K562 (cell line): ENCODE data around the gene SKOR1. TPM values are rescaled to one million over a fixed set of nuclear protein-coding genes. Genes with fewer than 3 reads are reported as not detected.

ENCODE experiments used
- BMI1 ChIP-seq: fragments of 150-350 bp; IDR thresholded peaks from 2 replicates; pipeline ENCODE4 v1.6.1; 2014; ENCODE audit warnings: low read length
- CBX5 ChIP-seq: IDR thresholded peaks from 2 replicates; pipeline ENCODE4 v1.6.1; 2014; ENCODE audit warnings: low read depth, borderline replicate concordance
- HCFC1 ChIP-seq: IDR thresholded peaks from 2 replicates; pipeline ENCODE4 v1.6.1; 2012; ENCODE audit warnings: low read depth, low read length, improper control_type of control experiment
- HDGF ChIP-seq: fragments of 450-650 bp; IDR thresholded peaks from 2 replicates; pipeline ENCODE4 v1.6.1; 2016
- MAFG ChIP-seq: fragments of 450-650 bp; conservative IDR thresholded peaks from 2 replicates; pipeline ENCODE4 v1.6.1; 2016; ENCODE audit warnings: missing genetic modification characterization, missing compliant biosample characterization
- MCM3 ChIP-seq: fragments of 450-650 bp; IDR thresholded peaks from 2 replicates; pipeline ENCODE4 v1.6.1; 2016
- NBN ChIP-seq: fragments of 450-650 bp; IDR thresholded peaks from 2 replicates; pipeline ENCODE4 v1.6.1; 2016; ENCODE audit warnings: low read depth, mild to moderate bottlenecking
- POLR3G ChIP-seq: IDR thresholded peaks from 2 replicates; pipeline ENCODE4 v1.6.1; 2011; ENCODE audit not compliant: insufficient read length, insufficient replicate concordance; ENCODE audit errors: extremely low read depth
- POU5F1 ChIP-seq: fragments of 150-350 bp; IDR thresholded peaks from 2 replicates; pipeline ENCODE4 v1.6.1; 2014; ENCODE audit warnings: borderline replicate concordance, low read length, low read depth, mild to moderate bottlenecking; ENCODE audit not compliant: partially characterized antibody
- RBM39 ChIP-seq: fragments of 200-400 bp; formaldehyde crosslinking; optimal IDR thresholded peaks from 2 replicates; pipeline ENCODE3; 2018; ENCODE audit warnings: low read depth, low read length
- SMARCA4 ChIP-seq: fragments of 450-650 bp; IDR thresholded peaks from 2 replicates; pipeline ENCODE4 v1.6.1; 2016
- TOE1 ChIP-seq, 2 experiments: fragments of 450-650 bp in 1 of 2; sonication (generic) in 1 of 2; formaldehyde crosslinking in 1 of 2; IDR thresholded peaks; 2 replicates each; pipeline versions ENCODE4 v1.7.1 to v1.8.0; 2016 to 2022; ENCODE audit warnings: borderline replicate concordance in 2 of 2, mild to moderate bottlenecking in 2 of 2, antibody characterized with exemption in 1 of 2, inconsistent platforms in 1 of 2, low read depth in 1 of 2, missing genetic modification reagents in 1 of 2, moderate library complexity in 1 of 2
- ZBTB17 ChIP-seq: fragments of 450-650 bp; formaldehyde crosslinking; IDR thresholded peaks from 2 replicates; pipeline ENCODE4 v1.4.0; 2020; ENCODE audit warnings: mild to moderate bottlenecking
- ZBTB7A ChIP-seq: IDR thresholded peaks from 2 replicates; pipeline ENCODE4 v1.6.1; 2011; ENCODE audit warnings: low read depth, mild to moderate bottlenecking, low read length, moderate library complexity, borderline replicate concordance; ENCODE audit not compliant: control insufficient read depth
- ZKSCAN3 ChIP-seq: fragments of 250-450 bp; sonication (Bioruptor Pico); IDR thresholded peaks from 2 replicates; pipeline ENCODE4 v1.4.0; 2020
- ZNF212 ChIP-seq: fragments of 450-650 bp; formaldehyde crosslinking; IDR thresholded peaks from 2 replicates; pipeline ENCODE4 v1.4.0; 2020; ENCODE audit warnings: mild to moderate bottlenecking
- polyA plus RNA-seq, 8 experiments: library from polyadenylated mRNA; depleted of rRNA in 4 of 8; stranded (reverse) in 5 of 8; unstranded in 3 of 8; fragments of >200 nt; fragmentation: Nextera tagmentation in 2 of 8; fragmentation: Illumina TruSeq in 1 of 8; extraction: Ambion mirVana in 2 of 8; extraction: Trizol in 1 of 8; gene quantifications; 2 replicates each; pipeline versions ENCODE4 v1.2.1 to v1.2.3, GENCODE V29; 2011 to 2014; ENCODE audit warnings: inconsistent platforms in 1 of 8, missing spikeins in 1 of 8
- total RNA-seq, 7 experiments: library from RNA; depleted of rRNA in 6 of 7; stranded (reverse); fragments of >200 nt in 6 of 7; fragmentation: Illumina TruSeq in 2 of 7; extraction: Trizol in 2 of 7; gene quantifications; 2 replicates each; pipeline versions ENCODE4 v1.2.1 to v1.2.3, GENCODE V29; 2011 to 2021; ENCODE audit warnings: low replicate concordance in 1 of 7
- TF ChIP-seq, protein P1 (sequence below): fragments of 450-650 bp; formaldehyde crosslinking; IDR thresholded peaks from 2 replicates; pipeline ENCODE4 v1.4.0; 2020; ENCODE audit warnings: mild to moderate bottlenecking
- TF ChIP-seq, protein P2 (sequence below): fragments of 250-450 bp; sonication (Bioruptor Pico); IDR thresholded peaks from 2 replicates; pipeline ENCODE4 v1.4.0; 2020
- TF ChIP-seq, protein P3 (sequence below), 2 experiments: IDR thresholded peaks in 1 of 2; conservative IDR thresholded peaks in 1 of 2; 2 replicates each; pipeline ENCODE4 v1.6.1; 2016; ENCODE audit warnings: low read depth in 2 of 2, mild to moderate bottlenecking in 1 of 2, missing compliant biosample characterization in 1 of 2, missing genetic modification characterization in 1 of 2, moderate library complexity in 1 of 2

SKOR1 gene
- total and polyA plus RNA-seq, 9 of the 15 experiments (the other 6 are each of a cell fraction or from before 2014, with no cell fraction given): 0.04 to 0.41 (median 0.09) TPM; not detected in 3

DNA sequence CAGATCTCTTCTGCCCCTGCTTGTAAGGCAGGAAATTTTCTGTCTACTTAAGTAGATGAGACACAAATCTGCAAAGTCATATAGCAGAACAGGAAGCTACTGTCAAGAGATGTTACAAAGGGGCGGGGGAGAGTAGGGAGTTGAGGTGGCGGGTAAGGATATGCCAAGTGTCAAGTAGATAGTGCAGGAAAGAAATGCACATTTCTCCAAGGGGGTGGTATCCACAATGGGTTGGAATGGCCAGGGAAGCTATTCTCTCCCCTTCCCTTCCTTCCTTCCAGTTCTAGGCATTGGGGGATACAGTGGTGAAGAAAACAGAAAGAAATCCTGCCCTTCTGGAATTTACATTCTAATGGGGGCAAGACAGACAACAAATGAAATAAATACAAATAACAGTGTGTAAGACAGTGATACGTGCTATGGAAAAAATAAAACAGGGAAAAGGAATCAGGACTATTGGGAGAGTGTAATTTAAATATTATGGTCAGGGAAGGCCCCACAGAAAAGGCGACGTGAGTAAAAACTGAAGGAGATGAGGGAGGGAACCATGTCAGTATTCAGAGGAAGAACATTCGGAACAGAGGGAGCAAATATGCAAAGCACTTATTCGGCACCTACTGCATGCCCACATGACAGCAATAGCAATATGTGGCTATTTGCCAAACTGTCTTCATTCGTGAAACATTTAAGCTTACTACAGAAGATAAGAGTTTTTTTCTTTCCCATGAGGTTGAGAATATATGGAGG lies 57.4 kb downstream of the SKOR1 start (continued):
- TF ChIP-seq POLR3G (no peak), ZBTB7A (no peak), NBN (peak; percentile 55; the same call in 1 of the 2 replicates), RBM39 (no peak), HDGF (no peak), TOE1 (IDR thresholded peaks at IDR 0.05; ENCODE audit: borderline replicate concordance) (0 out of 2 replicates have a peak, but pooled peaks have one; percentile 33), TOE1 (CRISPR knock-in tag; IDR thresholded peaks at IDR 0.05; ENCODE audit: borderline replicate concordance, low read depth) (no peak), SMARCA4 (peak; percentile 89), ZBTB17 (CRISPR knock-in tag) (no peak), HCFC1 (no peak), ZNF212 (CRISPR knock-in tag) (no peak), BMI1 (no peak), MCM3 (no peak), CBX5 (peak; percentile 67; the same call in 1 of the 2 replicates), POU5F1 (no peak), ZKSCAN3 (CRISPR knock-in tag) (no peak), MAFG (tag) (peak; percentile 96)
- TF ChIP-seq, protein P1, sequence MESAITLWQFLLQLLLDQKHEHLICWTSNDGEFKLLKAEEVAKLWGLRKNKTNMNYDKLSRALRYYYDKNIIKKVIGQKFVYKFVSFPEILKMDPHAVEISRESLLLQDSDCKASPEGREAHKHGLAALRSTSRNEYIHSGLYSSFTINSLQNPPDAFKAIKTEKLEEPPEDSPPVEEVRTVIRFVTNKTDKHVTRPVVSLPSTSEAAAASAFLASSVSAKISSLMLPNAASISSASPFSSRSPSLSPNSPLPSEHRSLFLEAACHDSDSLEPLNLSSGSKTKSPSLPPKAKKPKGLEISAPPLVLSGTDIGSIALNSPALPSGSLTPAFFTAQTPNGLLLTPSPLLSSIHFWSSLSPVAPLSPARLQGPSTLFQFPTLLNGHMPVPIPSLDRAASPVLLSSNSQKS (CRISPR knock-in tag): no peak
- TF ChIP-seq, protein P2, sequence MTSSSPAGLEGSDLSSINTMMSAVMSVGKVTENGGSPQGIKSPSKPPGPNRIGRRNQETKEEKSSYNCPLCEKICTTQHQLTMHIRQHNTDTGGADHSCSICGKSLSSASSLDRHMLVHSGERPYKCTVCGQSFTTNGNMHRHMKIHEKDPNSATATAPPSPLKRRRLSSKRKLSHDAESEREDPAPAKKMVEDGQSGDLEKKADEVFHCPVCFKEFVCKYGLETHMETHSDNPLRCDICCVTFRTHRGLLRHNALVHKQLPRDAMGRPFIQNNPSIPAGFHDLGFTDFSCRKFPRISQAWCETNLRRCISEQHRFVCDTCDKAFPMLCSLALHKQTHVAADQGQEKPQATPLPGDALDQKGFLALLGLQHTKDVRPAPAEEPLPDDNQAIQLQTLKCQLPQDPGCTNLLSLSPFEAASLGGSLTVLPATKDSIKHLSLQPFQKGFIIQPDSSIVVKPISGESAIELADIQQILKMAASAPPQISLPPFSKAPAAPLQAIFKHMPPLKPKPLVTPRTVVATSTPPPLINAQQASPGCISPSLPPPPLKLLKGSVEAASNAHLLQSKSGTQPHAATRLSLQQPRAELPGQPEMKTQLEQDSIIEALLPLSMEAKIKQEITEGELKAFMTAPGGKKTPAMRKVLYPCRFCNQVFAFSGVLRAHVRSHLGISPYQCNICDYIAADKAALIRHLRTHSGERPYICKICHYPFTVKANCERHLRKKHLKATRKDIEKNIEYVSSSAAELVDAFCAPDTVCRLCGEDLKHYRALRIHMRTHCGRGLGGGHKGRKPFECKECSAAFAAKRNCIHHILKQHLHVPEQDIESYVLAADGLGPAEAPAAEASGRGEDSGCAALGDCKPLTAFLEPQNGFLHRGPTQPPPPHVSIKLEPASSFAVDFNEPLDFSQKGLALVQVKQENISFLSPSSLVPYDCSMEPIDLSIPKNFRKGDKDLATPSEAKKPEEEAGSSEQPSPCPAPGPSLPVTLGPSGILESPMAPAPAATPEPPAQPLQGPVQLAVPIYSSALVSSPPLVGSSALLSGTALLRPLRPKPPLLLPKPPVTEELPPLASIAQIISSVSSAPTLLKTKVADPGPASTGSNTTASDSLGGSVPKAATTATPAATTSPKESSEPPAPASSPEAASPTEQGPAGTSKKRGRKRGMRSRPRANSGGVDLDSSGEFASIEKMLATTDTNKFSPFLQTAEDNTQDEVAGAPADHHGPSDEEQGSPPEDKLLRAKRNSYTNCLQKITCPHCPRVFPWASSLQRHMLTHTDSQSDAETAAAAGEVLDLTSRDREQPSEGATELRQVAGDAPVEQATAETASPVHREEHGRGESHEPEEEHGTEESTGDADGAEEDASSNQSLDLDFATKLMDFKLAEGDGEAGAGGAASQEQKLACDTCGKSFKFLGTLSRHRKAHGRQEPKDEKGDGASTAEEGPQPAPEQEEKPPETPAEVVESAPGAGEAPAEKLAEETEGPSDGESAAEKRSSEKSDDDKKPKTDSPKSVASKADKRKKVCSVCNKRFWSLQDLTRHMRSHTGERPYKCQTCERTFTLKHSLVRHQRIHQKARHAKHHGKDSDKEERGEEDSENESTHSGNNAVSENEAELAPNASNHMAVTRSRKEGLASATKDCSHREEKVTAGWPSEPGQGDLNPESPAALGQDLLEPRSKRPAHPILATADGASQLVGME: no peak
- TF ChIP-seq, protein P3, sequence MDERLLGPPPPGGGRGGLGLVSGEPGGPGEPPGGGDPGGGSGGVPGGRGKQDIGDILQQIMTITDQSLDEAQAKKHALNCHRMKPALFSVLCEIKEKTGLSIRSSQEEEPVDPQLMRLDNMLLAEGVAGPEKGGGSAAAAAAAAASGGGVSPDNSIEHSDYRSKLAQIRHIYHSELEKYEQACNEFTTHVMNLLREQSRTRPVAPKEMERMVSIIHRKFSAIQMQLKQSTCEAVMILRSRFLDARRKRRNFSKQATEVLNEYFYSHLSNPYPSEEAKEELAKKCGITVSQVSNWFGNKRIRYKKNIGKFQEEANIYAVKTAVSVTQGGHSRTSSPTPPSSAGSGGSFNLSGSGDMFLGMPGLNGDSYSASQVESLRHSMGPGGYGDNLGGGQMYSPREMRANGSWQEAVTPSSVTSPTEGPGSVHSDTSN (CRISPR knock-in tag; IDR thresholded peaks at IDR 0.05; ENCODE audit: low read depth): no peak
- TF ChIP-seq, protein P3 (tag; conservative IDR thresholded peaks at IDR 0.05; ENCODE audit: low read depth): peak; percentile 68
